SK-N-SH treated with all-trans-retinoic acid at 6 μM for 48 hours (cell line): Measurements from ENCODE around the gene EXOC3.

Experiments used
- ATAC-seq: fragments of 200-7000 bp; cut with Tn5 transposase; 3 replicates; pipeline ENCODE4 v1.9.1; 2020; ENCODE audit warnings: mild to moderate bottlenecking, moderate library complexity
- BACH2 ChIP-seq: fragments of 250-450 bp; sonication (Bioruptor Pico); IDR thresholded peaks from 2 replicates; pipeline ENCODE4 v1.9.0; 2021; ENCODE audit warnings: mild to moderate bottlenecking, borderline replicate concordance
- CSDC2 ChIP-seq: fragments of 250-450 bp; sonication (Bioruptor Pico); IDR thresholded peaks from 2 replicates; pipeline ENCODE4 v1.5.0; 2020; ENCODE audit warnings: mild to moderate bottlenecking, moderate library complexity
- GLIS3 ChIP-seq: fragments of 250-450 bp; sonication (Bioruptor Pico); IDR thresholded peaks from 2 replicates; pipeline ENCODE4 v1.5.0; 2020; ENCODE audit warnings: mild to moderate bottlenecking, moderate library complexity
- ISL1 ChIP-seq: fragments of 250-450 bp; sonication (Bioruptor Pico); IDR thresholded peaks from 2 replicates; pipeline ENCODE4 v2.1.2; 2022; ENCODE audit warnings: mild to moderate bottlenecking, moderate library complexity
- OSR1 ChIP-seq: fragments of 250-450 bp; sonication (Bioruptor Pico); IDR thresholded peaks from 2 replicates; pipeline ENCODE4 v1.8.0; 2022; ENCODE audit warnings: moderate library complexity, mild to moderate bottlenecking, inconsistent platforms
- RARB ChIP-seq: fragments of 250-450 bp; sonication (Bioruptor Pico); IDR thresholded peaks from 2 replicates; pipeline ENCODE4 v1.8.0; 2021; ENCODE audit warnings: mild to moderate bottlenecking, moderate library complexity
- SNAI2 ChIP-seq: fragments of 250-450 bp; sonication (Bioruptor Pico); IDR thresholded peaks from 2 replicates; pipeline ENCODE4 v1.5.0; 2020; ENCODE audit warnings: mild to moderate bottlenecking, moderate library complexity
- TCF4 ChIP-seq: fragments of 250-450 bp; sonication (Bioruptor Pico); IDR thresholded peaks from 2 replicates; pipeline ENCODE4 v1.8.0; 2021; ENCODE audit warnings: mild to moderate bottlenecking, moderate library complexity, borderline replicate concordance
- TOX ChIP-seq: fragments of 250-450 bp; sonication (Bioruptor Pico); IDR thresholded peaks from 2 replicates; pipeline ENCODE4 v1.8.0; 2021; ENCODE audit warnings: mild to moderate bottlenecking, moderate library complexity, borderline replicate concordance
- ZC3H10 ChIP-seq: fragments of 250-450 bp; sonication (Bioruptor Pico); IDR thresholded peaks from 2 replicates; pipeline ENCODE4 v1.5.1; 2021; ENCODE audit warnings: mild to moderate bottlenecking, moderate library complexity
- ZFP3 ChIP-seq: fragments of 250-450 bp; sonication (Bioruptor Pico); IDR thresholded peaks from 2 replicates; pipeline ENCODE4 v1.5.0; 2020; ENCODE audit warnings: mild to moderate bottlenecking, moderate library complexity
- ZFP30 ChIP-seq: fragments of 450-650 bp; formaldehyde crosslinking; IDR thresholded peaks from 2 replicates; pipeline ENCODE4 v1.5.0; 2022; ENCODE audit warnings: mild to moderate bottlenecking, moderate library complexity
- ZNF565 ChIP-seq: fragments of 450-650 bp; formaldehyde crosslinking; conservative IDR thresholded peaks from 2 replicates; pipeline ENCODE4 v1.5.0; 2020; ENCODE audit warnings: low read depth, mild to moderate bottlenecking, moderate library complexity
- ZNF70 ChIP-seq: fragments of 450-650 bp; formaldehyde crosslinking; IDR thresholded peaks from 2 replicates; pipeline ENCODE4 v1.5.0; 2020; ENCODE audit warnings: mild to moderate bottlenecking, moderate library complexity
- ZNF8 ChIP-seq: fragments of 450-650 bp; formaldehyde crosslinking; IDR thresholded peaks from 2 replicates; pipeline ENCODE4 v1.5.0; 2020; ENCODE audit warnings: mild to moderate bottlenecking, moderate library complexity
- TF ChIP-seq, protein P1 (sequence below): fragments of 250-450 bp; sonication (Bioruptor Pico); IDR thresholded peaks from 2 replicates; pipeline ENCODE4 v1.8.0; 2020; ENCODE audit warnings: mild to moderate bottlenecking, moderate library complexity, borderline replicate concordance
- TF ChIP-seq, protein P2 (sequence below): fragments of 250-450 bp; sonication (Bioruptor Pico); IDR thresholded peaks from 2 replicates; pipeline ENCODE4 v1.8.0; 2021; ENCODE audit warnings: low read depth, mild to moderate bottlenecking, moderate library complexity, borderline replicate concordance
- TF ChIP-seq, protein P3 (sequence below): fragments of 250-450 bp; sonication (Bioruptor Pico); IDR thresholded peaks from 2 replicates; pipeline ENCODE4 v1.5.0; 2020; ENCODE audit warnings: mild to moderate bottlenecking, moderate library complexity
- TF ChIP-seq, protein P4 (sequence below): fragments of 250-450 bp; sonication (Bioruptor Pico); IDR thresholded peaks from 2 replicates; pipeline ENCODE4 v1.5.1; 2020; ENCODE audit warnings: low read depth, mild to moderate bottlenecking, moderate library complexity
- TF ChIP-seq, protein P5 (sequence below): fragments of 250-450 bp; sonication (Bioruptor Pico); IDR thresholded peaks from 2 replicates; pipeline ENCODE4 v1.5.1; 2021; ENCODE audit warnings: mild to moderate bottlenecking, moderate library complexity

The EXOC3 gene

DNA sequence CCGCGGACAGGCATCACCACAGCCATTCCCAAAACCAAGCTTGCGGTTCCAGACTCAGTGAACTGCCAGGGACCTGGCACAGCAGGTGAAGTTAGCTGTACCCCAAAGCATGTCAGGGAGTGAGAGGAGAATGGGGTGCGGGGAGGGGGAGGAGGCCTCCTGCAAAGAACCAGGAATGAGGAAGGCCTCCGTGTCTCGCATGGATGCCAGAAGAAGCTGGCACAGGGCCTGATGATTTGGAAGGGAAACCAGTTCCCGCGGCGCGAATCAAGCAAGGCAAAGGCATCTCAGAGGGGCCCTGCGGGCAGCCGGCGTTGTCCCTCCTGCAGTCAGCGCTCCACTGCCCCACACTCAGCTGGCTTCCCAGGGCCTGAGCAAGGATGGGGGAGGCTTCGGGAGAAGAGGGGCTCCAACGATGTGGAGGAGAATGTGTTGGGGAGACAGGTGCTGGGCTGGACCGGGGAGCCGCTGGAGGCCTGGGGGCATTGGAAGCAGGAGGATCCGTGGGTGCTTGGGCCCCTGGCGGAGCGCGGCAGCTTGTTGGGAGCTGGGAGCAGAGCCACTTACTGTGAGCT is 66.7 kb downstream of the EXOC3 start:
- no peak for TF ChIP-seq ZC3H10 (CRISPR knock-in tag)
- no peak for TF ChIP-seq TOX (CRISPR knock-in tag)
- TF ChIP-seq GLIS3 (CRISPR knock-in tag) = no peak
- no peak for ATAC-seq

DNA sequence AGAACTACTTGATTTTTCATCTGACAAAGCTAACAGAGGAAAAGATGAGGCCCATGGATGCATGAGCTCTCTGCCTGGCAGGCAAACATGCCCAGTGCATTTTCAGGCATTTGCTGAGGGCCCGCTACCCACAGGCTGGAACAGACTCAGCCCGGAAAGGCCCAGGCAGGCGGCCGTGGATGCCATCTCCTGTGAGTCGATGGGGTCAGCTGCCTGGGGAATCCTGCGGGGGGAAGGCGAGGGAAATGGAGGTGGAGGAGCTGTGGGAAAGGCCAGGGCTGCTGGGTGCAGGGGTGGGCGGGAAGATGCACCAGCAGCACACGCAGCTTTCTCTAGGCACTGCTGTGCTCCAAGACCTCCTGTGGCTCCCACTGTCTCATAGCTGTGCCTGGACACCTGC is 67.5 kb downstream of the EXOC3 start:
- ATAC-seq = no peak
- TF ChIP-seq CSDC2 (CRISPR knock-in tag) (no peak), ZNF8 (CRISPR knock-in tag) (no peak), ZFP30 (CRISPR knock-in tag) (no peak), GLIS3 (CRISPR knock-in tag) (no peak), ZFP3 (CRISPR knock-in tag) (no peak), TCF4 (CRISPR knock-in tag) (no peak), BACH2 (CRISPR knock-in tag) (no peak)
- TF ChIP-seq, protein P1, sequence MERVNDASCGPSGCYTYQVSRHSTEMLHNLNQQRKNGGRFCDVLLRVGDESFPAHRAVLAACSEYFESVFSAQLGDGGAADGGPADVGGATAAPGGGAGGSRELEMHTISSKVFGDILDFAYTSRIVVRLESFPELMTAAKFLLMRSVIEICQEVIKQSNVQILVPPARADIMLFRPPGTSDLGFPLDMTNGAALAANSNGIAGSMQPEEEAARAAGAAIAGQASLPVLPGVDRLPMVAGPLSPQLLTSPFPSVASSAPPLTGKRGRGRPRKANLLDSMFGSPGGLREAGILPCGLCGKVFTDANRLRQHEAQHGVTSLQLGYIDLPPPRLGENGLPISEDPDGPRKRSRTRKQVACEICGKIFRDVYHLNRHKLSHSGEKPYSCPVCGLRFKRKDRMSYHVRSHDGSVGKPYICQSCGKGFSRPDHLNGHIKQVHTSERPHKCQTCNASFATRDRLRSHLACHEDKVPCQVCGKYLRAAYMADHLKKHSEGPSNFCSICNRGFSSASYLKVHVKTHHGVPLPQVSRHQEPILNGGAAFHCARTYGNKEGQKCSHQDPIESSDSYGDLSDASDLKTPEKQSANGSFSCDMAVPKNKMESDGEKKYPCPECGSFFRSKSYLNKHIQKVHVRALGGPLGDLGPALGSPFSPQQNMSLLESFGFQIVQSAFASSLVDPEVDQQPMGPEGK (CRISPR knock-in tag) = no peak
- TF ChIP-seq, protein P2, sequence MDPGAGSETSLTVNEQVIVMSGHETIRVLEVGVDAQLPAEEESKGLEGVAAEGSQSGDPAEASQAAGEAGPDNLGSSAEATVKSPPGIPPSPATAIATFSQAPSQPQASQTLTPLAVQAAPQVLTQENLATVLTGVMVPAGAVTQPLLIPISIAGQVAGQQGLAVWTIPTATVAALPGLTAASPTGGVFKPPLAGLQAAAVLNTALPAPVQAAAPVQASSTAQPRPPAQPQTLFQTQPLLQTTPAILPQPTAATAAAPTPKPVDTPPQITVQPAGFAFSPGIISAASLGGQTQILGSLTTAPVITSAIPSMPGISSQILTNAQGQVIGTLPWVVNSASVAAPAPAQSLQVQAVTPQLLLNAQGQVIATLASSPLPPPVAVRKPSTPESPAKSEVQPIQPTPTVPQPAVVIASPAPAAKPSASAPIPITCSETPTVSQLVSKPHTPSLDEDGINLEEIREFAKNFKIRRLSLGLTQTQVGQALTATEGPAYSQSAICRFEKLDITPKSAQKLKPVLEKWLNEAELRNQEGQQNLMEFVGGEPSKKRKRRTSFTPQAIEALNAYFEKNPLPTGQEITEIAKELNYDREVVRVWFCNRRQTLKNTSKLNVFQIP (CRISPR knock-in tag) = no peak
- TF ChIP-seq, protein P3, sequence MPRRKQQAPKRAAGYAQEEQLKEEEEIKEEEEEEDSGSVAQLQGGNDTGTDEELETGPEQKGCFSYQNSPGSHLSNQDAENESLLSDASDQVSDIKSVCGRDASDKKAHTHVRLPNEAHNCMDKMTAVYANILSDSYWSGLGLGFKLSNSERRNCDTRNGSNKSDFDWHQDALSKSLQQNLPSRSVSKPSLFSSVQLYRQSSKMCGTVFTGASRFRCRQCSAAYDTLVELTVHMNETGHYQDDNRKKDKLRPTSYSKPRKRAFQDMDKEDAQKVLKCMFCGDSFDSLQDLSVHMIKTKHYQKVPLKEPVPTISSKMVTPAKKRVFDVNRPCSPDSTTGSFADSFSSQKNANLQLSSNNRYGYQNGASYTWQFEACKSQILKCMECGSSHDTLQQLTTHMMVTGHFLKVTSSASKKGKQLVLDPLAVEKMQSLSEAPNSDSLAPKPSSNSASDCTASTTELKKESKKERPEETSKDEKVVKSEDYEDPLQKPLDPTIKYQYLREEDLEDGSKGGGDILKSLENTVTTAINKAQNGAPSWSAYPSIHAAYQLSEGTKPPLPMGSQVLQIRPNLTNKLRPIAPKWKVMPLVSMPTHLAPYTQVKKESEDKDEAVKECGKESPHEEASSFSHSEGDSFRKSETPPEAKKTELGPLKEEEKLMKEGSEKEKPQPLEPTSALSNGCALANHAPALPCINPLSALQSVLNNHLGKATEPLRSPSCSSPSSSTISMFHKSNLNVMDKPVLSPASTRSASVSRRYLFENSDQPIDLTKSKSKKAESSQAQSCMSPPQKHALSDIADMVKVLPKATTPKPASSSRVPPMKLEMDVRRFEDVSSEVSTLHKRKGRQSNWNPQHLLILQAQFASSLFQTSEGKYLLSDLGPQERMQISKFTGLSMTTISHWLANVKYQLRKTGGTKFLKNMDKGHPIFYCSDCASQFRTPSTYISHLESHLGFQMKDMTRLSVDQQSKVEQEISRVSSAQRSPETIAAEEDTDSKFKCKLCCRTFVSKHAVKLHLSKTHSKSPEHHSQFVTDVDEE (CRISPR knock-in tag) = no peak
- TF ChIP-seq, all 23 proteins: peak for 0

DNA sequence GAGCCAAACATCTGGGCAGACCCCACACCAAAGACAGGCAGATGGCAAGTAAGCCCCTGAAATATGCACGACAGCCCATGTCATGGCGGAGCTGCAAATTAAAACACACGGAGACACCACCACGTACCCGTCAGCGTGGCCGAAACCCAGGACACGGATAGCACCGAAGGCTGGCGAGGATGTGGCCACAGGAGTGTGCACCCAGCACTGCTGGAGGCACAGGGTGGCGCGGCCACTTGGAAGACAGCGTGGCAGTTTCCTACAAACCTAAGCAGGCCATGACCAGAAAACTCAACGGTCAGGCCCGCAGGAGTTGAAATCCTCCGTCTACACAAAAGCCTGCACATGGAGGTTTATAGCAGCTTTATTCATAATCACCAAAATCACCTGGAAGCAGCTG is 68.5 kb downstream of the EXOC3 start:
- TF ChIP-seq ZFP3 (CRISPR knock-in tag) (no peak), TOX (CRISPR knock-in tag) (no peak), ZC3H10 (CRISPR knock-in tag) (no peak), ZNF565 (CRISPR knock-in tag) (no peak), RARB (CRISPR knock-in tag) (no peak), BACH2 (CRISPR knock-in tag) (no peak), ZNF8 (CRISPR knock-in tag) (no peak), ZNF70 (CRISPR knock-in tag) (no peak), ZFP30 (CRISPR knock-in tag) (no peak), OSR1 (CRISPR knock-in tag) (no peak), ISL1 (CRISPR knock-in tag) (no peak), SNAI2 (CRISPR knock-in tag) (no peak)
- TF ChIP-seq, protein P4, sequence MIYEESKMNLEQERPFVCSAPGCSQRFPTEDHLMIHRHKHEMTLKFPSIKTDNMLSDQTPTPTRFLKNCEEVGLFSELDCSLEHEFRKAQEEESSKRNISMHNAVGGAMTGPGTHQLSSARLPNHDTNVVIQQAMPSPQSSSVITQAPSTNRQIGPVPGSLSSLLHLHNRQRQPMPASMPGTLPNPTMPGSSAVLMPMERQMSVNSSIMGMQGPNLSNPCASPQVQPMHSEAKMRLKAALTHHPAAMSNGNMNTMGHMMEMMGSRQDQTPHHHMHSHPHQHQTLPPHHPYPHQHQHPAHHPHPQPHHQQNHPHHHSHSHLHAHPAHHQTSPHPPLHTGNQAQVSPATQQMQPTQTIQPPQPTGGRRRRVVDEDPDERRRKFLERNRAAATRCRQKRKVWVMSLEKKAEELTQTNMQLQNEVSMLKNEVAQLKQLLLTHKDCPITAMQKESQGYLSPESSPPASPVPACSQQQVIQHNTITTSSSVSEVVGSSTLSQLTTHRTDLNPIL (CRISPR knock-in tag) = no peak
- TF ChIP-seq, protein P3 (CRISPR knock-in tag) = no peak
- TF ChIP-seq, protein P5, sequence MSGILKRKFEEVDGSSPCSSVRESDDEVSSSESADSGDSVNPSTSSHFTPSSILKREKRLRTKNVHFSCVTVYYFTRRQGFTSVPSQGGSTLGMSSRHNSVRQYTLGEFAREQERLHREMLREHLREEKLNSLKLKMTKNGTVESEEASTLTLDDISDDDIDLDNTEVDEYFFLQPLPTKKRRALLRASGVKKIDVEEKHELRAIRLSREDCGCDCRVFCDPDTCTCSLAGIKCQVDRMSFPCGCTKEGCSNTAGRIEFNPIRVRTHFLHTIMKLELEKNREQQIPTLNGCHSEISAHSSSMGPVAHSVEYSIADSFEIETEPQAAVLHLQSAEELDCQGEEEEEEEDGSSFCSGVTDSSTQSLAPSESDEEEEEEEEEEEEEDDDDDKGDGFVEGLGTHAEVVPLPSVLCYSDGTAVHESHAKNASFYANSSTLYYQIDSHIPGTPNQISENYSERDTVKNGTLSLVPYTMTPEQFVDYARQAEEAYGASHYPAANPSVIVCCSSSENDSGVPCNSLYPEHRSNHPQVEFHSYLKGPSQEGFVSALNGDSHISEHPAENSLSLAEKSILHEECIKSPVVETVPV (CRISPR knock-in tag) = no peak
- TF ChIP-seq, protein P2 (CRISPR knock-in tag) = no peak
- ATAC-seq = no peak
